ENCODE results near the gene ACE. TPM values are rescaled to one million over a fixed set of nuclear protein-coding genes. Genes with fewer than 3 reads are reported as not detected.
A peak's percentile ranks its signal among the peaks of the same experiment; 100 is the strongest.

Gene ACE
- total RNA-seq, 6 donors from 2014 or later, result 21.1 to 90.6 (median 65.1) TPM

- H3K9me3 ChIP-seq, result no peaks in the 10 kb centered on the region
- peaks cover 60 to 80% (median 73%) of the 10 kb centered on the region in 4 donors for H3K4me1 ChIP-seq
- ATAC-seq (ENCODE audit: low FRiP score in 2 of 2) (peak in 1 of 2 donors; percentile 87), DNase-seq (peak; percentile 43 to 85)
- H3K27ac ChIP-seq, result peak overlapping the region; percentile 64 to 81 (median 78)
- WGBS, 2 donors, result 30 to 55% methylated on average over 8 to 19 of the region's 32 CpGs
- peaks cover 0 to 6% (median 0%) of the 10 kb centered on the region in 4 donors for H3K36me3 ChIP-seq
- no peak overlapping the region for H3K4me3 ChIP-seq
- no peaks in the 10 kb centered on the region for H3K27me3 ChIP-seq
- TF ChIP-seq POLR2A (IDR thresholded peaks at IDR 0.05), result no peak
- no peak for TF ChIP-seq EP300 (IDR thresholded peaks at IDR 0.05)
- TF ChIP-seq POLR2AphosphoS5 (IDR thresholded peaks at IDR 0.05), result no peak
- TF ChIP-seq CTCF (IDR thresholded peaks at IDR 0.05), result no peak
Observed at GRCh38 chr17:63433746-63434591, 42.9 kb upstream of the ACE start.

- Histone ChIP-seq H3K36me3 (peaks cover 0 to 6% (median 0%) of the 10 kb centered on the region in 4 donors), H3K9me3 (no peaks in the 10 kb centered on the region), H3K27me3 (no peaks in the 10 kb centered on the region), H3K4me1 (peaks cover 67 to 91% (median 83%) of the 10 kb centered on the region in 4 donors), H3K4me3 (no peak overlapping the region), H3K27ac (peak overlapping the region; percentile 59 to 81 (median 78))
- ATAC-seq (ENCODE audit: low FRiP score in 2 of 2) (peak; percentile 17 to 83), DNase-seq (peak in 1 of 2 donors; percentile 92)
- TF ChIP-seq CTCF (IDR thresholded peaks at IDR 0.05), result peak in 4 of 6 experiments; percentile 14 to 44 (median 36)
- peak in 1 of 2 donors; percentile 40 for TF ChIP-seq POLR2AphosphoS5 (IDR thresholded peaks at IDR 0.05)
- TF ChIP-seq EP300 (IDR thresholded peaks at IDR 0.05), result no peak
- no peak for TF ChIP-seq POLR2A (IDR thresholded peaks at IDR 0.05)
- 19 to 64% methylated on average over 9 to 24 of the region's 25 CpGs for WGBS, 2 donors
Observed at GRCh38 chr17:63434951-63435571, 41.8 kb upstream of the ACE start.

GRCh38 chr17:63435681-63436522 lies 41.0 kb upstream of the ACE start:
- 78 to 82% methylated on average over 22 to 27 of the region's 29 CpGs for WGBS, 2 donors
- ATAC-seq (ENCODE audit: low FRiP score in 2 of 2) (peak in 1 of 2 donors; percentile 2), DNase-seq (peak; percentile 57 to 85)
- peaks cover 0 to 6% (median 0%) of the 10 kb centered on the region in 4 donors for H3K36me3 ChIP-seq
- H3K4me3 ChIP-seq, result no peak overlapping the region
- TF ChIP-seq POLR2A (IDR thresholded peaks at IDR 0.05) (no peak), CTCF (IDR thresholded peaks at IDR 0.05) (peak in 3 of 6 experiments; percentile 21 to 34 (median 28))
- H3K27me3 ChIP-seq, result no peaks in the 10 kb centered on the region
- H3K27ac ChIP-seq, result peak overlapping the region; percentile 59 to 81 (median 78)
- H3K9me3 ChIP-seq, result no peaks in the 10 kb centered on the region
- H3K4me1 ChIP-seq, result peaks cover 76 to 99% (median 92%) of the 10 kb centered on the region in 4 donors

- Histone ChIP-seq H3K36me3 (peaks cover 0 to 6% (median 0%) of the 10 kb centered on the region in 4 donors), H3K4me3 (no peak overlapping the region), H3K9me3 (no peaks in the 10 kb centered on the region), H3K27me3 (no peaks in the 10 kb centered on the region), H3K27ac (peak overlapping the region in 2 of 4 donors; percentile 42 to 81), H3K4me1 (peaks cover 81 to 98% (median 93%) of the 10 kb centered on the region in 4 donors)
- TF ChIP-seq EP300 (IDR thresholded peaks at IDR 0.05) (no peak), CTCF (IDR thresholded peaks at IDR 0.05) (no peak), POLR2AphosphoS5 (IDR thresholded peaks at IDR 0.05) (no peak), POLR2A (IDR thresholded peaks at IDR 0.05) (no peak)
- WGBS, 2 donors, result 83 to 93% methylated on average over 14 to 17 of the region's 17 CpGs
- no peak for ATAC-seq (ENCODE audit: low FRiP score in 2 of 2)
- no peak for DNase-seq
Observed at GRCh38 chr17:63436523-63437110, 40.2 kb upstream of the ACE start.
